ENCODE data around the gene ANAPC1. TPM values are rescaled to one million over a fixed set of nuclear protein-coding genes. Genes with fewer than 3 reads are reported as not detected.

The ANAPC1 gene
- total and polyA plus RNA-seq, 10 of the 15 experiments (the other 5 are each of a cell fraction or from before 2014, with no cell fraction given) = 10.0 to 108 (median 53.6) TPM

GRCh38 chr2:111919365-111919764 is 35.4 kb upstream of the ANAPC1 start:
- no TSS peak for BruUV-seq (replicated peaks)
- ChIA-PET RAD21 (ENCODE audit: unreplicated experiment) (interaction anchor here (0.8 to 2.0 kb wide), 4 partner anchors 16 to 107 kb away, joined by 3 to 9 read pairs (median 6); no protein-coding TSS in a partner anchor), CTCF (interaction anchor here (0.7 to 3.3 kb wide), 11 partner anchors 8 to 155 kb away, joined by 3 to 33 read pairs (median 4); partner anchors contain the start of gene MERTK), POLR2A (interaction anchor here (0.7 to 2.2 kb wide), 2 partner anchors 13 to 19 kb away, joined by 3 to 6 read pairs; no protein-coding TSS in a partner anchor), SMC1A (ENCODE audit: uncharacterized antibody, unreplicated experiment) (interaction anchor here (0.6 to 2.3 kb wide), 9 partner anchors 8 to 83 kb away, joined by 3 to 7 read pairs (median 4); no protein-coding TSS in a partner anchor)
- Histone ChIP-seq H3K4me3 (no peak overlapping the region), H3K27ac (ENCODE audit: control insufficient read depth, insufficient read depth) (no peak overlapping the region), H3K79me2 (ENCODE audit: control insufficient read depth, insufficient read depth, low read length) (no peaks in the 10 kb centered on the region), H2AFZ (ENCODE audit: control insufficient read depth, low read depth, low read length) (no peak overlapping the region), H3K4me1 (ENCODE audit: control insufficient read depth, insufficient read depth, low read length) (no peaks in the 10 kb centered on the region), H3K36me3 (ENCODE audit: control insufficient read depth in 2 of 2, insufficient read depth in 2 of 2, low read length in 1 of 2) (no peaks in the 10 kb centered on the region), H4K20me1 (ENCODE audit: control insufficient read depth, insufficient read depth) (no peaks in the 10 kb centered on the region), H3K9me3 (replicated peaks; ENCODE audit: control insufficient read depth, insufficient read depth, low read length) (no peaks in the 10 kb centered on the region), H3K4me2 (ENCODE audit: control insufficient read depth, insufficient read depth) (no peak overlapping the region), H3K9ac (ENCODE audit: control insufficient read depth, insufficient read depth, low read length) (no peak overlapping the region), H3K27me3 (replicated peaks in 1 of 2; ENCODE audit: control insufficient read depth in 2 of 2, insufficient read depth in 2 of 2, low read length in 1 of 2) (no peaks in the 10 kb centered on the region; a peak in 1 of 4 replicates)
- in situ Hi-C loops (cut with MboI) = no loop called here
- DNase-seq (ENCODE audit: low read depth, low spot score) (no peak), ATAC-seq (peak; percentile 25; the same call in 1 of the 3 replicates), FAIRE-seq (no peak)
- intact Hi-C loops (cut with micrococcal nuclease; ENCODE audit: unreplicated experiment) = no loop called here
- TF ChIP-seq, protein P1, sequence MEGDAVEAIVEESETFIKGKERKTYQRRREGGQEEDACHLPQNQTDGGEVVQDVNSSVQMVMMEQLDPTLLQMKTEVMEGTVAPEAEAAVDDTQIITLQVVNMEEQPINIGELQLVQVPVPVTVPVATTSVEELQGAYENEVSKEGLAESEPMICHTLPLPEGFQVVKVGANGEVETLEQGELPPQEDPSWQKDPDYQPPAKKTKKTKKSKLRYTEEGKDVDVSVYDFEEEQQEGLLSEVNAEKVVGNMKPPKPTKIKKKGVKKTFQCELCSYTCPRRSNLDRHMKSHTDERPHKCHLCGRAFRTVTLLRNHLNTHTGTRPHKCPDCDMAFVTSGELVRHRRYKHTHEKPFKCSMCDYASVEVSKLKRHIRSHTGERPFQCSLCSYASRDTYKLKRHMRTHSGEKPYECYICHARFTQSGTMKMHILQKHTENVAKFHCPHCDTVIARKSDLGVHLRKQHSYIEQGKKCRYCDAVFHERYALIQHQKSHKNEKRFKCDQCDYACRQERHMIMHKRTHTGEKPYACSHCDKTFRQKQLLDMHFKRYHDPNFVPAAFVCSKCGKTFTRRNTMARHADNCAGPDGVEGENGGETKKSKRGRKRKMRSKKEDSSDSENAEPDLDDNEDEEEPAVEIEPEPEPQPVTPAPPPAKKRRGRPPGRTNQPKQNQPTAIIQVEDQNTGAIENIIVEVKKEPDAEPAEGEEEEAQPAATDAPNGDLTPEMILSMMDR (IDR thresholded peaks at IDR 0.05 in 2 of 3, conservative IDR thresholded peaks at IDR 0.05 in 1 of 3; ENCODE audit: control insufficient read depth in 2 of 3, extremely low read depth in 1 of 3, insufficient read depth in 1 of 3, low read depth in 3 of 3, low read length in 3 of 3) = peak in 2 of 3 experiments; percentile 19 to 35; a peak in 3 of 6 replicates
- no peak for TF ChIP-seq IKZF1 (conservative IDR thresholded peaks at IDR 0.05)
- 0 out of 2 replicates have a peak, but pooled peaks have one; percentile 8 for TF ChIP-seq RAD21 (IDR thresholded peaks at IDR 0.05; ENCODE audit: insufficient read depth, low read depth, low read length)
- 41% methylated on average over 2 of the region's 2 CpGs for WGBS (ENCODE audit: insufficient coverage, insufficient replicate concordance, low lambda C conversion rate, missing lambda C conversion rate)

Data from GM12878 (cell line).